AML-193 (cell line): ENCODE measurements around the gene PTPN11.

Source experiments
- DNase-seq, 2 experiments: peaks; one replicate each; lab custom pipeline; 2025; lab: John Stamatoyannopoulos, UW

The PTPN11 gene

GRCh38 chr12:112543751-112544150 lies 125.0 kb downstream of the PTPN11 start:
- DNase-seq, result no peak

DNA sequence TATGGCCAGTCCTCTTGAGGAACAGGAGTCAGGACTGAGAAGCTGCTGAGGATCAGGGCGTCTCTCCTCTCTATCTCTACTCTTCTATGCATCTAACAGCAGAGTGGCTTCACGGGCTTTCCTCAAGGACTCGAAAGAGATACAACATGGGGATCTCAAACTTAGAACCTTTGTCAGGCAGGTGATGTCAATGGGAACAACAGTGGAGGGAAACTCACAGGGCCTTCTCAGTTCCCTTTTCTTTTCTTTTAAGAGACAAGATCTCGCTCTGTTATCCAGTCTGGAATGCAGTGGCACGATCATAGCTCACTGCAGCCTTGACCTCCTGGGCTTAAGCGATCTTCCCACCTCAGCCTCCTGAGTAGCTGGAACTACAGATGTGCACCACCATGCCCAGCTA lies 127.6 kb downstream of the PTPN11 start:
- DNase-seq, result no peak

DNA sequence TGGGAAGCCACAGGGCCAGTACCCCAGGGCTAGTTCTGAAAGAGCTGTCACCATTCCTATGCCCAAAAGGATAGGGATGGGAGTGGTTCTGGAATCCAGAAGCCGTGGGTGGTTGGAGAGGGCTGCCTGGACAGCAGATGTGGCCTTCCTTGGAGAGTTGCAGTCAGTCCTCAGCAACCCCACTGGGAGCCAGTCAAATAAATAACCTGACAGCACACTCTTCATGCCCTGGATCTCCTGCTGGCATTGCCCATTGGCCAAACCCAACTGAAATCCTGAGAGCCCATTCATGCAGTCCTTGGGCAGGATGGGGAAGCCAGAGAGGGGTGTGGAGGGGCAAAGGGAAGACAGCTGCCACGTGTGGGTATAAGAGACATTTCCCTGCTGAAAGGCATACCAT lies 128.2 kb downstream of the PTPN11 start:
- no peak for DNase-seq

- DNase-seq, result no peak
These were observed 130.3 kb downstream of the PTPN11 start for GRCh38 chr12:112549031-112549430.

GRCh38 chr12:112551681-112552080 lies 132.9 kb downstream of the PTPN11 start:
- DNase-seq, result no peak

DNA sequence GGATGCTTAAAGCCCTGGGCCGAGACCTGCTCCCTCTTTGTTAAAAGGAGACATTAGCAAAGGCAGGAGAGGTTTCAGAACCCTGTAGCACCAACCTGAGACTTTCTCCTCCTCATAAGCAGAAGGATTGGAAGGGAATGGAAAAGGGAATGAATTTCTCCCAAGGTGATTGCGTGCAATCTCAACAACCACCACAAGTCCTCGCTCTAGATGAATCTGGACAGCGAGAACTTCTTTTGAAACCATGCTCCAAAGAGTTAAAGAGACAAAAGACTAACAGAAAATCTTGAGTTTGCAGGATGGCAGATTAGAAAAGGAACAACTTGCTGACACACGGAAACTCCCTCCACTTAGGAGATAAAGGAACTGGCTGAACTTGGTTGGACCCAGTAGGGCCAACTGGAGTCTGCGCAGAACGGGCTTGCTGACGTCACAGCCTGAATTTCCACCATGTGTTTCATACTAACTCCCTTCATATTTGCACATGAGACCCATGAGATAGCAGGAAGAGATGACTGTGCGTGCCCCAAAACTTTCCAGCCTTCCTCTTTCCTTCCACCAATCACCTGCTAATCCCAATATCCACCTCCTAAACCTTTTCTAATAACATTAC lies 137.0 kb downstream of the PTPN11 start:
- DNase-seq, result no peak

- DNase-seq, result no peak
These were observed 139.3 kb downstream of the PTPN11 start for GRCh38 chr12:112557951-112558630.
